ENCODE results near the gene PIMREG. TPM values are rescaled to one million over a fixed set of nuclear protein-coding genes. Genes with fewer than 3 reads are reported as not detected.

Gene PIMREG
- polyA plus RNA-seq, 1 donor = 14.5 TPM

DNA sequence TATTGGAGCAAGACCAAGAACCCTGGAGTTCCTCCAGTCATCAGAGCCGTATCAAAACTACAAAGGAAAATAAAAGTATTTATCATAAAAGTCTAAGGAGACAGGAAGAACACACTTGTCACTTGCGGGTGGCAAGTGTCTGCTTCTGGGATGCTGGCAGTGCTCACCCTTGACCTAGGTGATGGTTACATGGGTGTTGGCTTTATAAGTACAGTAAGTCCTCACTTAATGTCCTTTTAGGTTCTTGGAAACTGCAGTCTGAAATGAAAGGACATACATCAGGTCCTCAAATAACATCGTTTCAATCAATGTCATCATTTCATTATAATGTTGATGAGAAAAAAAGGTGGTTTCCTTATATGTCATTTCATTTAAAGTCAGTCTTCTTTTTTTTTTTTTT is 6.3 kb upstream of the PIMREG start:
- DNase-seq (ENCODE audit: low read depth) = no peak

DNA sequence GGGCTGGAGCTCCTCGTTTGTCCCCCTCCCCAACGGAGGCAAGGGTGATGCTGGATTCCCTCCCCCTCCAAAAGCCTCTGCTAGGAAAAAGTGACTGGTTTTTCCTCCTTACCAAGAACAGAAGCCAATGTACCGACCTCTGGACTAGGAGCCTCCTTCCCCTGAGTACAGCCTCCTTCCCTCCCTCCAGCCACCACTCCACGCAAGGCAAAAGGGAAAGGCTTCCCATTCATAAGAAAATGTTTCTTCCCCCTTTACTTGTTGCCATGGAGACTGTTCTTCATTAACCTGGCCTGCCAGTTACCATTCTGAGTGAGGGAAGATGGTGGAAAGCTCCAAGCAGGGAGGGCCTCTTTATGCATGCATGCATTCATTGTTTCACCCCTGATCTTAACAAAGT is 4.3 kb upstream of the PIMREG start:
- no peak for DNase-seq (ENCODE audit: low read depth)

DNA sequence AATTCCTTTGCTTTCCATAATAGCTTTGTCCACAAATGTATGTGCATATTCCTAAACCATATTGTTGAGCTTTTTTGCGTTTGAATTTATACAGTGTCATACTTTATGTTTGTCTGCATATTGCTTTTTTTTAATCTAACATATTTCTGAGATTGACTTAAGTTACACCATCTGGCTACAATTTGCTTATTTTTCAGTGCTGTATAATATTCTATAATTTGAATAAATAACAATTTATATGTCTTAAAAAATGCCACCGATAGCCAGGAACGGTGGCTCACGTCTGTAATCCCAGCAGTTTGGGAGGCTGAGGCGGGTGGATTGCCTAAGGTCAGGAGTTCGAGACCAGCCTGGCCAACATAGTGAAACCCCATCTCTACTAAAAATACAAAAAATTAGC is 1.5 kb upstream of the PIMREG start:
- DNase-seq (ENCODE audit: low read depth) = no peak

DNA sequence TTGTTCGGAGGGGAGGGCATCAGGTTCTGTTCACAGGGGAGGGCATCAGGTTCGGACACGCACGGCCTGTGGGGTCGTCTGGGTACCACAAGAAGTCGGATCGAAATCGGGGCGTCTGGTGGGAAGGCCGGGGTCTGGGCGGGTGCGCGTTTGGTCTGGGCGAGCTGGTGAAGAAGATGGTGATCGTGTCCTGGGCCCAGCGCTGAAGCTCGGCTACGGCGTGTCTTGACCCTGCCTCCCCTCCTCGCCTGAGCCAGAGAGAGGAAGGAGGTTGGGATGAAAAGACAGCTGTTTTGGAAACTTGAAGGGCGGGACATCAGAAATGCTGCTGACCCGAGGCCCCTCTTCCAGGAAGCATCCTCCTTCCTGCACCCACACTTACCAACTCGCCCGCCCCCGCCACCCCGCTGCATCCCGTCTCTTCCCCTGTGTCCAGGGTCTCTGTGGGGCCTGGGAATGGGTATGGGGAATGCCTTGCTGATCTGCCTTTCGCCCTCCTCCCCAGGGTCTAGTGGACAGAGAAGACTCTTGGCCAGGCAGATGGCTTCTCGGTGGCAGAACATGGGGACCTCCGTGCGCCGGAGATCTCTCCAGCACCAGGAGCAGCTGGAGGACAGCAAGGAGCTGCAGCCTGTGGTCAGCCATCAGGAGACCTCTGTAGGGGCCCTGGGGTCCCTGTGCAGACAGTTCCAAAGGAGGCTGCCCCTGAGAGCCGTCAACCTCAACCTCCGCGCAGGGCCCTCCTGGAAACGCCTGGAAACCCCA is 498 bp downstream of the PIMREG start:
- DNase-seq (ENCODE audit: low read depth) = no peak

DNA sequence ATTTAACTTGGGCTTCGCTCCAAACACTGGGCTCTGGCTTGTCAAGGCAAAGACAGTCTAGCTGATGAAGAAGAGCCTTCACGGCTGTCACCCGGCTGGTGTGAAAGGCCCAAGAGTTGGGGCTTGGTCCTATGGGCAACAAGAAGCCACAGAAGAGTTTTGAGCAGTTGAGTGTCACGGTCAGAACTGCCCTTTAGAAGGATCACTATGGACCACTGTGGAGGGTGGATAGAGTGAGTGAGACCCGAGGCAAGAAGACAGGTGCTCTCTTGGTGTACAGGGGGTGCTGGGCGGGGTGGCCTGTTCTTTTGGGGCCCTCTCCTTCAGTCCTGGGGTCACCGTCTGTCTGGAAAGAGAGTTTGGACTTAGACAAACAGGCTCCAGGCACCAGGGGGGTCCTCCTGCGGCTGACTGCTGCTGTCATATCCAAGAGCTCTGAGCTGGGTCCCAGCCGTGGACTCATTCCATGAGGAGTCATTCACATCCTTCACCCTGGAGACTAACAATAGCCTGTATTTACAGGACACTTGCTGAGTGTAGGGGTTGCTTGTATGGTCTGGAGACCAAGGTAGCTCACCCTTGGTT is 2.4 kb downstream of the PIMREG start:
- no peak for DNase-seq (ENCODE audit: low read depth)

DNA sequence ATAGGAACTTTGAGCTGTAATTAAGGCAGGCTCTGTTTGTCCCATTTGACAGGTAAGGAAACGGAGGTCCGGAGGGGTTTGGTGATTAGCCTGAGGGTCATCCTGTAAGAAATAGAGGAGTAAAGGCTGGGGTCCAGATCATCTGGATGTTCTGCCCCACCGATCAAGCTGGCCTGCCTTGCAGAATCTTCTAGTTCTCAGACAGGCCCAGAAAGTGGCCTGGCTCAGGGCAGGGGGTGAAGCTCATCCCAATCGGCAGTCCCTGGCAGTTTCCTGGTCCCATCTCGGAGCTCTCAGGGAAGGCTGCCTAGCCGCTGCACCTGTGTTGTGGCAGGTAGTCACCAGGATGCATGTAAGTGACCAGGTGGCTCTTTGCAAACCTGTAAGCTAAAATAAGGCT is 4.2 kb downstream of the PIMREG start:
- DNase-seq (ENCODE audit: low read depth) = no peak

DNA sequence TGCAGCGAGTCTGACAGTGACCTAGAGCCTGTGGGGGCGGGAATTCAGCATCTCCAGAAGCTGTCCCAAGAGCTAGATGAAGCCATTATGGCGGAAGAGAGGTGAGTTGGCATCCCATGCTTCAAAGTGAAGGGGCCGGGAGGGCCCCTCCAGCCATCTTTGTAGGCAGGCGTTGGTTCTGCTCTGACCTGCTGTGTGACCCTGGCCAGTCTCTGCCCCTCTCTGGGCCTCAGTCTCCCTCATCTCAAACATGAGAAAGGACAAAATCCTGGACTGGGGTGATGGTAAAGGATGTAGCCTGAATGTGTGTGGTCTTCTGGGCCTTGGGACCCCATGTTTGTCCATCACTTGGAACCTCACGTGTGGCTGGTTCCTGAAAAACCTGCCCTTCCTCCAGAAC is 5.1 kb downstream of the PIMREG start:
- no peak for DNase-seq (ENCODE audit: low read depth)

DNA sequence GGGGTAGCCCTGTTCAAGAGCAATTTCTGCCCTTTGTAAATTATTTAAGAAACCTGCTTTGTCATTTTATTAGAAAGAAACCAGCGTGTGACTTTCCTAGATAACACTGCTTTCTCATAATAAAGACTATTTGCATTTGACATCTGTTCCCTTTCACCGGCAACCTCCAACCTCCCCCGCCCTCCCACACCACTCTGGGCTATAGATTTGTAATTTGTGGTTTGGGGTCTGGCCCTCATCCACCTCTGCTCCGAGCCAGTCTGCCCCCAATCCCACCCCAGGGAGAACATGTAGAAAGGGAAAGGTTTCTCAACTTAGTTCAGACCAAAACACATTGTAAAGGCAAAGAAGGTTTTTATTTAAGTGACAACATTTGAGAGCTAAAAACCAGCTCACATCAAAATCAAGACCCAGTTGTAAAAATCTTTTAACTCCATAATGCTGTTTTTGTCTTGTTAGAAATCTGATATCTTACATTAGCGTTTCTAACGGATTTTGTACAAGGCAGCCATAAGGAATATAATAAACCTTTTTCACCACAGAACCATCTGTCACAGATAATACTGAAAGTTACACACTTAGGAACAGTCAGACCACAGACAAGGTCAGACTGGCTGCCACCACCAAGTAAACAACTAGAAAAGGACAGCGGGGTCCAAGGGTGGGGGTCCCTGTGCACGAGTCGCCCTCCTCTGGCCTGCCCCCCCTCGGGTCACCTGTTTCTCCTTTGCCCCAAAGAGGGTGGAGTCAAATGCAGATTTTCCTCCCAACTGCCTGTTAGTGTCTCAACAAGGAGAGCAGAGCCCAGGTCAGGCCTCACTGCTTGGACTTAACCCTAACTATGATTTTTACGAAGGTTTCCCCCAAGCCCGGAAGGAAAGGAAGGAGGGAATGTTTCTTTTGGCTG is 6.9 kb downstream of the PIMREG start:
- DNase-seq (ENCODE audit: low read depth) = no peak

DNA sequence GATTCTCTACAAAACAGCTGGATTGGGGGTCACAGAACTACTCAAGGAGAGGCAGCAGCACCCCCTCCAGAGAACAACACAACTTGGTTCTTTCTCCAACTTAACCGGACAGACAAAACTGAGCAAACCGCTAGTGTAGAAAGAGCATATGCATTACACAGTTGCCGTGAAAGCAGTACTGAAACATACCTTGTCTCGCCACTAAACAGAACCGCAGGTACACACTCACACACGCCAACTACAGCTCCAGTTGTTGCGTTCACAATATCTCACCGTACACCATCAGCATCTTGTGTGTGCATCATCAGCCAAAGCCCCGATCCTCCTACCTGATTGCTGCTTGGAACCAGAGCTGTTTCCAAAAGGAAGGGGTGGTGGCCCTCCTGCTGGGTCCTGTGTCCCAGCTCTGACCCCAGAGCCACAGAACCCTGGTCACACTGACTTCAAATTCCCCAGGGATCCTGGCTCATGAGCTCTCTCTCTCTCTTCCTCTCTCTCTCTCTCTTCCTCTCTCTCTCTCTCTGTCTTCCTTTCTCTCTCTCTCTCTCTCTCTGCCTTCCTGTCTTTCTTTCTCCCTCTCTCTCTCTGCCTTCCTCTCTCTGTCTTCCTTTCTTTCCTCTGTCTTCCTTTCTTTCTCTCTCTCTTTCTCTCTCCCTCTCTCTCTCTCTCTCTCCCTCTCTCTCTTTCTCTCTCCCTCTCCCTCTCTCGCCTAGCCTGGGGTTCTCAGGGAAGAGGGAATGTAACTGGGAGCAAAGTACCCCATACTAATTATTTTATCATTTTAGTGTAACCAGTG is 8.4 kb downstream of the PIMREG start:
- DNase-seq (ENCODE audit: low read depth) = no peak

DNA sequence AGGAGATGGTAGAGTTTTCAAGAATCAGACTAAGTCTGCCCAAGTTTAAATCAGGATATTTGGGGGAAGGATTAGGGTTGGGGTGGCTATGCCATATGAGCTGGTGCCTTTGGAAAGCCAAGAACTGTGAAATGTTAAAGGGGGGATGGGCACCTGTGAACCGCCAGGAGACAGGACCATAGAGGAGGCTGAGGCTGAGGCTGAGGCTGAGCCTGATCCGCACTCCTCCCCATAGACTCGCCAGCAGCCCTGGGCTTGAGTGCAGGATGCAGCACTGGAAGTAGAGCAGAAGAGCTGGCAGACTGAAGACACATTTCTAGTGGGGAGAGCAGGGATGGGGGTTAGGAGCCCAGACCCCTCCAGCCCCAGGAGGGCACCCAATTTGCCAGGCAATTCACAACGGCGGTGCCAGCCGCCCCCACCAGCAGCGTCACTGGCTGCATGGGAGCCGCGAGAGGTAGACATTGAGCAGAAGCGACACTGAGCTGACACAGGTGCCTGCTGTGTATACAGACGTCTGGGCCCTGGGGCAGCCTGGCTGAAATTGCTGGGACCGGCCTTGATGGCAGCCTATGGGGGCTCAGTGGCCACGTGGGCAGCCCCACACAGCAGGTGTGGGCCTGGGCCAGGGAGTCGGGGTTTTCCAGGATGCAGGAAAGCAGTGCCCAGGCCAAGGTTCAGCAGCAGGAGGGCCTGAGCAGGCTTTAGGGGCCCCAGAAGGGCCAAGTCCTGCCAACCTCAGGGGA is 9.2 kb downstream of the PIMREG start:
- DNase-seq (ENCODE audit: low read depth) = no peak

DNA sequence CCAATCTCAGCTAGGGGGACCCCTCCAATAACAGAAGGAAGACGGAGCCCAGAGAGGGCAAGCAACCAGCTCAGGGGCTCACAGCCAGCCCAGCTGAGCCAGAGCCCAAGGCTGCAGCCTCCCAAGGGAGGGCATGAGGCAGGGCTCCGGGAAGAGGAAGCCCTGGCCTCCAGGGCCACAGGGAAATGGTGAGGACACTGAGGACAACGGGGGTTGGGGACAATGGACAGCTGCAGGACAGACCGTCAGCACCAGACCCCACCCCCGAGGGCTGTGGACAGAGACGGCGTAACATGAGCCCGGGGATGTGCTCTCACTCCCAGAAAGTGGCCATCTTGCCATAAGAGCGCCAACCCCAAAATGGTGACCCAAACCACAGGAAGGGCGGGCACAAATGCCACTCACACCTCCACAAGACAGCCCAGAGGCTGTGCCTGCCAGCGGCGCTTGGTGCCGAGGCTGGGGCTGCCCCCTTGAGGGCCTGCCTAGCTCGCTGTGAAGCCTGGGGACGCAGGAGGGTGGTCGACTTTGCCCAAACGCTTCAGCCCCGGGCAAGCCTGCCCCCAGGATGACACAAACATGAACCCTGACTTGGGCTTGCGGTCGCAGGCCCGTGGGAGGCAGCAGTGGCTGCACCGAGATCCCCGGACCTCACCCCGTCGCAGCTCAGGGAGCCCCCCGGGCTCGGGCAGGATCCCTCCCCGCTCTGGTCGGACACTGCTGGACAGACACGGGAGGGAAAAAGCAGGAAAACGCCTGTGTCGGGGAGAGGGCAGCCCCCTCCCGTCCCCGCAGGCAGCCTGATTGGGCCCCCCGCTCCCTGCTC is 10.5 kb downstream of the PIMREG start:
- no peak for DNase-seq (ENCODE audit: low read depth)

DNA sequence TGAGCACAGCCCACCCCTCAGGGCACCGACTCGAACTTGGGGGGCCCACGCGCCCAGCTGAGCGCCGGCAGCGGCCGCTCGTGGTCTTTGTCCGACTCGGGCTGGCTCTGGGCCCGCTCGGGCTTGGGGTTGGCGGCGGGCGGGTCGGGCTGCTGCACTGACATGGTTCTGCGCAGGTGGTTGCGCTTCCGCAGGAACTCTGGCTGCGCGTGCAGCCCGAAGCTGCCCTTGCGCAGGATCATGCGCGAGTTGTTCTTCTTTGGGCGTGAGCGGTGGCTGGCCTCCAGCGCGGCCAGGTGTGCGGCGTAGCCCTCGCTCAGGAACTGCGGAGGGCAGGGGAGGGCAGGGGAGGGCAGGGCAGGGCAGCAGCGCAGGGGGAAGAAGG is 11.1 kb downstream of the PIMREG start:
- DNase-seq (ENCODE audit: low read depth) = no peak

DNA sequence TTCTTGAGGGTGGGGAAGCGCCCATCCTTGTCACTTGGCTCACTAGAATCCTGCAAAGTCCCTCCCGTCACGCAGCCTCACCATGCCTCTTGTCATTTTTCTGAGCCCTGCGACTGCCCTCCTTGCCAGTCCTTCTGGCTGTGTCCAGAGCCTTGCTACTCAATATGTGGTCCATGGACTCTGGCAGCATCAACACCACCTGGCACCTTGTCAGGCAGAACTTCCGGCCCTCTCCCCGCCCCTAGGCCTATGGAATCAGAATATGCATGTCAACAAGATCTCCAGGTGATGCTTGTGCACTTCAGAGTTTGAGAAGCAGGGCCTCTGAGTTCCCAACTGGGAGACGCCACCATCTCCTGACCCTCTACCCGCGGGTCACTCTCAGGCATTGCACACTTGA is 12.1 kb downstream of the PIMREG start:
- no peak for DNase-seq (ENCODE audit: low read depth)

DNA sequence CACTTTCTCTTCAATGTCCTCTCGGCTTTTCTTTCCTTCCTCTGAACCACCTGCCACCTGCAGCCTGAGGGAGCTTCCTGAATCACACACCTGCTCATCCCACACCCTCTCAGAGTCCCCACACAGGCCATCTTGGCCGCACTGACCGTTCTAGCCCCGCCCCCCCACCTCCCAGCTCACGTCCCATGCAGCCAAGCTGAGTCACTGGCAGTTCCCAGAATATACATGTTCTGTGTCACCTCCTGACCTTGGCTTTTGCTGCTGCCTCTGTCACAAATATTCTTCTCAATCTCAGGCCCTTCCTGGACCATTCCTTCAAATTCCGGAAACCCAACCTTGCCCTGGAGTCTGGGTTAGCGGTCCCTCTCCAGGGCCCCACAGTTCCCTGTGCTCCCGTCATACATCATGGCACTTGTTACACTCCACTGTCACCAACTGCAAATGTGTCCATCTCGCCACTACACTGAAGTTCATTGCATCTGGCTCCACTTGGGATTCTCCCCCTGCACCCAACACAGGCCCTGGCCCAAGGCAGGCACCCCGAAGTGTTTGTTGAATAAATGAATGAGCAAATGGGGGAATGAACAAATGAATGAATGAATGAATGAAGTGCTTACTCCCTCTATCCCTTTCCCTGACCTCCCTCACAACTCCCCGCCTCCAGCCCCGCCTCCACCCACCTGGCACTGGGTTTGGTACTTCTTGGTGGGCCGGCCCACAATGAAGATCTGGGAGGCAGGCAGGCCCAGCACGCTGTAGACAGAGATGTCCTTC is 12.8 kb downstream of the PIMREG start:
- no peak for DNase-seq (ENCODE audit: low read depth)

DNA sequence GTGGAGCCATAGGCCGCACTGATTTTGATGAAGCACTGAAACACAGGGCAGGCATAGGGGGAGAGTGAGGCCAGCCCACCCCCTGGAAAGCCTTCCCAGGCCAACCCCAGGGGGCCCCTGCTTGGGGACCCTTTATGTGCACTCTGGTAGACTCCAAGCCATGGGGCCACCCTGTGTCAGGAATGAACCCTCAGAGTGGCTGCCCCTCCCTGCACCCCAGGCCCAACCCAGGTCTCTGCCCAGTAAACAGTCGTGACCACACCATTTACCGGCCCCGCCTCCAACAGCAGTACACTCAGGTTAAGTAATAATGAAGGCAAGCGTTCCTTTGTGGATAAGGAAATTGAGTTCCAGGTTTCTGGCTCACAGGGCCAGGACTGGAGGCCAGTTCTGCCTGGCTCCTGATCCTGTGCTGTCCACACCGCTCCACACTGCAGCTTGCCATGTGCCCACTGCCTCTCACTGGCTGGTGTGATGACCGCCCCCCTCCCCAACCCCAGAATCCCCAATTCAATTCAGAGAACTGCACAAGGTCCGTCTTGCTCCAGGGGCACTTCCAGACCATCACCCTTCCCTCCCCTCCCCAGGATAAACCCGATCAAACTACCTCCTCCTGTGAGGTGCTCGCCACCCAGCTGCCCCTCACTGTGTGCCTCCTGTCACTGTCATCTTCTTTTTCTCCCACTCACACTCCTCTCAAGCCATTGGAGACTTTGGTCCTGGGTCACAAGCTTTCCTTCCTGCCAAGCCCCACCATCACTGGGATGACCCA is 13.6 kb downstream of the PIMREG start:
- DNase-seq (ENCODE audit: low read depth) = no peak

DNA sequence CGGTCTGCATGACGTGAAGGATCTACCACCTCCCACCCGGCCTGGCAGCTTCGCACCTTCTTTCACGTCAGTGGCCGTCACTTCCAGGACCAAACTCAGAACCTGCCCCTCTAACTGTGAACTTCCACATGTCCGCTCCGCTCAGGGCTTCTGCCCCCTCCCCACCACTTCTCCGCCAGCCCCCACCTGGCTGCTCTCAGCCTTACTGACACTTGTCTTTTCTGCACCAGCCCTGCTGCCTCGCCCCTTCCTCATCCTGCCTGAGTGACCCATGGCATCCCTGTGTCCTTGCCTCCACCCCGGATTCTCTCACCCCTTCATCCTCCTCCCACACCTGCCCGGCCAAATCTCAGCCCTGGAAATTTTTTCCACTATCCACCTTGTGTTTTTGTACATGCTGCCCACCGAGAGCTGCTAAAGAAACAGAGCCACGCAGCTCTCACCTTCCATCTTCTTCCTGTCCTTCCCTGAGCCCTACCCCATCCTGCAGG is 14.2 kb downstream of the PIMREG start:
- no peak for DNase-seq (ENCODE audit: low read depth)

DNA sequence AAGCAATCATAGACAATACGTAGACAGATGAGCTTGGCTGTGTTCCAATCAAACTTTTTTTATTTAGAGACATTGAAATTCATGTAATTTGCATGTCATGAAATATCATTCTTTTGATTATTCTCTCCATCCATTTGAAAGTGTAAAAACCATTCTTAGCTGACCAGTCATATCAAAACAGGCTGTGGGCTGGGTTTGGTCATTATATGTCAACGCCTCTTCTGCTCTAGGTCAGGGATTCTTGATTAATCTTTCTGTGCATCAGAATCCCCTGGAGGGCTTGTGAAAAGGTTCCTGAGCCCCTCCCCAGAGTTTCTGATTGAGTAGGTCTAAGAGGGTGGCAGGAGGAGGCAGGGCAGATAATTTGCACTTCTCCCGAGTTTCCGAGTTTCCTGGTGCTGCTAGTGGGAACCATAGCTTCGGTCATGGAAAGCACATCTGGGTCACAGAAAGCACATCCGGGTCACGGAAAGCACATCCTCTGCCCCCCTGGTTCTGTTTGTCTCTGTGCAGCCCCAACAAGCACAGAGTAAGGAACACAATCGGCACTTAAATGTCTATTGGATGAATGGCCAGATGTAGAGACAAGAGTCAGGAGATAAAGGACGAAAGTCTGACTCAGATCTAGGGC is 16.4 kb downstream of the PIMREG start:
- no peak for DNase-seq (ENCODE audit: low read depth)

DNA sequence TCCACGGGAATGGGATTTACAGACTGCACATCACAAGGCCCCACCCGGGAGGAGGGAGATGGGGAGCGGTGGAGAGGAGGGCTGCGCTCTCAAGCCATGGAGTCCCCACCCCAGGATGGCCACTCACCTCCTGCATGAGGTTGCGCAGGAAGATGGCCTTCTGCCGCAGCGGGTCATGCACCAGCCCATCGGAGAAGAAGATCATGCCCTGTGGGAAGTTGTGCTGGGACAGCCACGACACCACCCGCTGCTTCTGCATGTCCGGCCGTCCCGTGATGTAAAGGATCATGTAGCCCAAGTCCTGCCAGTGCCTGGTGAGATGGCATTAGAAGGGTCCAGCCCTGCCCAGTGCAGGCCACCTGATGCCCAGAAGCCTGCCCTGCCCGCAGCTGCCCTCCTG is 17.0 kb downstream of the PIMREG start:
- DNase-seq (ENCODE audit: low read depth) = no peak

Measured in forelimb muscle (tissue), 1 donor.